IPS-18c (cell line): ENCODE data around the gene RNPS1.
A peak's percentile ranks its signal among the peaks of the same experiment; 100 is the strongest.

Source experiments
- H3K4me3 ChIP-seq: 2 replicates; pipeline ENCODE4 v1.7.0; 2013; ENCODE audit warnings: low read depth, mild to moderate bottlenecking, low read length, moderate library complexity; ENCODE audit not compliant: insufficient read depth
- H3K9me3 ChIP-seq: one replicate; pipeline ENCODE4 v1.6.1; 2013; ENCODE audit warnings: mild to moderate bottlenecking, low read length, moderate library complexity; ENCODE audit not compliant: control insufficient read depth, insufficient read depth

Gene RNPS1

GRCh38 chr16:2211923-2212347, 56.0 kb downstream of the RNPS1 start:
- Histone ChIP-seq H3K9me3 (no peaks in the 10 kb centered on the region), H3K4me3 (no peak overlapping the region)

- Histone ChIP-seq H3K4me3 (no peak within 1 kb of the TSS), H3K9me3 (no peaks in the 10 kb centered on the region)
Measured at GRCh38 chr16:2210386-2211365, 57.2 kb downstream of the RNPS1 start, which contains the start of gene BRICD5. TSS of gene BRICD5 (minus strand) at chr16:2210863. CDS start at chr16:2210833, 30 bp downstream.

- H3K4me3 ChIP-seq: no peak overlapping the region
- no peaks in the 10 kb centered on the region for H3K9me3 ChIP-seq
Measured at GRCh38 chr16:2210009-2210332, 58.0 kb downstream of the RNPS1 start.

GRCh38 chr16:2209258-2210008, 58.5 kb downstream of the RNPS1 start:
- Histone ChIP-seq H3K9me3 (no peaks in the 10 kb centered on the region), H3K4me3 (no peak overlapping the region)

GRCh38 chr16:2208772-2209171, 59.2 kb downstream of the RNPS1 start:
- H3K4me3 ChIP-seq: no peak overlapping the region
- H3K9me3 ChIP-seq: no peaks in the 10 kb centered on the region

- no peaks in the 10 kb centered on the region for H3K9me3 ChIP-seq
- no peak overlapping the region for H3K4me3 ChIP-seq
Measured at GRCh38 chr16:2208308-2208707, 59.6 kb downstream of the RNPS1 start.

GRCh38 chr16:2207872-2208271, 60.1 kb downstream of the RNPS1 start:
- Histone ChIP-seq H3K9me3 (no peaks in the 10 kb centered on the region), H3K4me3 (no peak overlapping the region)

- H3K4me3 ChIP-seq: no peak overlapping the region; the same call in 1 of the 2 replicates
- H3K9me3 ChIP-seq: no peaks in the 10 kb centered on the region
Measured at GRCh38 chr16:2206780-2207433, 61.0 kb downstream of the RNPS1 start.

- H3K4me3 ChIP-seq: peak overlapping the region; percentile 100
- no peaks in the 10 kb centered on the region for H3K9me3 ChIP-seq
Measured at GRCh38 chr16:2206420-2206779, 61.5 kb downstream of the RNPS1 start.

- Histone ChIP-seq H3K4me3 (peak overlapping the region; percentile 100), H3K9me3 (no peaks in the 10 kb centered on the region)
Measured at GRCh38 chr16:2205967-2206313, 62.0 kb downstream of the RNPS1 start.

- H3K4me3 ChIP-seq: peak within 1 kb of the TSS; percentile 100
- H3K9me3 ChIP-seq: no peaks in the 10 kb centered on the region
Measured at GRCh38 chr16:2205104-2205966, 62.6 kb downstream of the RNPS1 start, which contains the start of gene MLST8. TSS of gene MLST8 (plus strand) at chr16:2205454. CDS start at chr16:2206086, 632 bp downstream.

- Histone ChIP-seq H3K4me3 (peak overlapping the region; percentile 100; the same call in 1 of the 2 replicates), H3K9me3 (no peaks in the 10 kb centered on the region)
Measured at GRCh38 chr16:2204416-2205103, 63.4 kb downstream of the RNPS1 start.
